Endothelial cell of umbilical vein (primary cell): ENCODE results near the gene CCDC120.

Source experiments
- CTCF ChIP-seq, 2 donors: IDR thresholded peaks; 1 replicate in 1 of 2; 2 replicates in 1 of 2; pipeline ENCODE4 v1.5.1; 2011; ENCODE audit warnings: low read length in 2 of 2, mild to moderate bottlenecking in 2 of 2, moderate library complexity in 2 of 2, control low read depth in 1 of 2, inconsistent platforms in 1 of 2, low read depth in 1 of 2; ENCODE audit not compliant: insufficient read depth in 1 of 2; ENCODE audit errors: extremely low read depth in 1 of 2
- EZH2 ChIP-seq: IDR thresholded peaks from 2 replicates; pipeline ENCODE4 v1.6.1; 2012; ENCODE audit warnings: borderline replicate concordance, low read depth, mild to moderate bottlenecking, moderate library complexity, low read length, inconsistent platforms; ENCODE audit not compliant: severe bottlenecking
- FOS ChIP-seq: IDR thresholded peaks from 2 replicates; pipeline ENCODE4 v1.6.1; 2011; ENCODE audit warnings: mild to moderate bottlenecking, low read length, moderate library complexity, borderline replicate concordance; ENCODE audit not compliant: insufficient read depth
- GATA2 ChIP-seq: IDR thresholded peaks from 2 replicates; pipeline ENCODE4 v1.7.0; 2011; ENCODE audit warnings: low read depth, mild to moderate bottlenecking, moderate library complexity, mixed read lengths, low read length; ENCODE audit not compliant: insufficient read length, insufficient read depth
- JUN ChIP-seq: IDR thresholded peaks from 2 replicates; pipeline ENCODE4 v1.6.1; 2011; ENCODE audit warnings: borderline replicate concordance, low read depth; ENCODE audit not compliant: insufficient read length, insufficient read depth
- MAX ChIP-seq: IDR thresholded peaks from 2 replicates; pipeline ENCODE4 v1.6.1; 2011; ENCODE audit not compliant: insufficient read depth, insufficient read length
- MYC ChIP-seq: IDR thresholded peaks from one replicate; pipeline ENCODE4 v1.6.1; 2011; ENCODE audit warnings: mild to moderate bottlenecking, low read depth, low read length
- POLR2A ChIP-seq: IDR thresholded peaks from 2 replicates; pipeline ENCODE4 v1.6.1; 2012; ENCODE audit warnings: low read depth, mild to moderate bottlenecking, control low read depth, low read length
- POLR2AphosphoS5 ChIP-seq: IDR thresholded peaks from 2 replicates; pipeline ENCODE4 v1.6.1; 2012; ENCODE audit warnings: low read depth, mild to moderate bottlenecking, control low read depth, low read length, moderate library complexity; ENCODE audit not compliant: insufficient read depth

- TF ChIP-seq MYC (no peak), POLR2AphosphoS5 (no peak), CTCF (IDR thresholded peaks at IDR 0.05; ENCODE audit: extremely low read depth in 1 of 2, insufficient read depth in 1 of 2, low read depth in 1 of 2, low read length in 2 of 2) (no peak), POLR2A (no peak), EZH2 (no peak), FOS (no peak), JUN (no peak), MAX (no peak), GATA2 (no peak)
Observed at GRCh38 chrX:49064303-49064702, 5.5 kb downstream of the CCDC120 start.
